Subcutaneous abdominal adipose tissue (tissue), 5 donors: ENCODE data around the gene PKP1.

ENCODE experiments used
- H3K27ac ChIP-seq: one replicate; pipeline ENCODE4 v1.7.0; 2013; ENCODE audit warnings: low read depth, mild to moderate bottlenecking, inconsistent platforms, low read length, moderate library complexity
- H3K27me3 ChIP-seq, 5 donors: one replicate each; pipeline ENCODE4 v1.7.0; 2013; ENCODE audit warnings: low read length in 5 of 5, inconsistent platforms in 1 of 5; ENCODE audit not compliant: control insufficient read depth in 5 of 5, insufficient read depth in 4 of 5
- H3K36me3 ChIP-seq, 5 donors: one replicate each; pipeline ENCODE4 v1.7.0; 2013; ENCODE audit warnings: low read length in 5 of 5; ENCODE audit not compliant: control insufficient read depth in 5 of 5, insufficient read depth in 5 of 5
- H3K4me1 ChIP-seq, 5 donors: one replicate each; pipeline ENCODE4 v1.7.0; 2013; ENCODE audit warnings: low read length in 5 of 5, mild to moderate bottlenecking in 3 of 5, moderate library complexity in 1 of 5; ENCODE audit not compliant: control insufficient read depth in 5 of 5, insufficient read depth in 5 of 5
- H3K4me3 ChIP-seq, 5 donors: one replicate each; pipeline ENCODE4 v1.7.0; 2013; ENCODE audit warnings: low read length in 5 of 5, low read depth in 1 of 5
- H3K9ac ChIP-seq, 5 donors: one replicate each; pipeline ENCODE4 v1.7.0; 2013; ENCODE audit warnings: low read length in 5 of 5, mild to moderate bottlenecking in 4 of 5, moderate library complexity in 3 of 5
- H3K9me3 ChIP-seq, 5 donors: one replicate each; pipeline ENCODE4 v1.7.0; 2013; ENCODE audit warnings: low read length in 5 of 5; ENCODE audit not compliant: control insufficient read depth in 5 of 5
- donor health status: healthy.
- donor health status: healthy.
- donor health status: healthy.
- donor health status: healthy.
- donor health status: healthy.

The PKP1 gene

DNA sequence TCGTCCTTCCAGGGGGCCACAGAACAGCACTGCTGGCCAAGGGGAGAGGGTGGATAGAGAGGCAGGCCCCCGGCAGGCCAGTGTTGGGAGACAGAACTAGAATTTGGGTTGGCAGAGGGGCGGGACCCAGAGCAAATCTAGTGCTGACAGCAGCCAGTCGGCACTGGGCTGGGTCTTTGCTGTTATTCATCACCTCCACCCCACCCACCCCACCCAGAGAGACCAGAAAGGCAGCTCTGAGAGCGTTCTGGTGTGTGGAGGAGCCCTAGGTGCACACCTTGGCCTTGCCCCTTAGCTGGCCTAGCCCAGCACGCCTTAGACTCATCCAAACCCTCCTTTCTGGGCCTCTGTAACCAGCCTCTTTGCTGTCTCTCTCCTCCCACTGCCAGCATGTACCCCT, 6.4 kb upstream of the PKP1 start:
- no peaks in the 10 kb centered on the region for H3K9me3 ChIP-seq
- no peak overlapping the region for H3K4me3 ChIP-seq
- no peaks in the 10 kb centered on the region for H3K36me3 ChIP-seq
- peaks cover 0 to 7% (median 2%) of the 10 kb centered on the region in 5 donors for H3K4me1 ChIP-seq
- H3K27me3 ChIP-seq, result peaks cover 0 to 8% (median 4%) of the 10 kb centered on the region in 5 donors
- H3K27ac ChIP-seq, result no peak overlapping the region
- no peak overlapping the region for H3K9ac ChIP-seq

DNA sequence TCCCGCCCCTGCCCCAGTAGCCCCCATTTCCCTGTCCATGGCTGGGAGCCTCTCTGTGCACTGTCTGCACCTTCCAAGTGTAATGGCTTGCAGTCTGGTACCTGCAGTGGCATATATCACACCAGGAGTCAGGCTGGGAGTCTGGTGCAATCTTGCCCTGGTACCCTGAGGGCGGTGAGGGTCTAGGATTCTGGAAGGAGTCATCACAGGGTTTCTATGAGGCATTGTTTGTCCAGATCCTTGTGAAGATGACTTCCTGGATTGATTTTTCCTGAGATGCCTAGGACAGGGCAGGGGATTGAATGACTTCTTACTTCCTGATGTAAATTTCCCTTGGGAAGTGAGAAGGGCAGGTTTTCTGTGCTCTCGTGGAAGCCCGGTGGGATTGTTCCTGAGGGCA, 5.9 kb upstream of the PKP1 start:
- no peaks in the 10 kb centered on the region for H3K9me3 ChIP-seq
- H3K4me1 ChIP-seq, result peaks cover 0 to 7% (median 2%) of the 10 kb centered on the region in 5 donors
- H3K27me3 ChIP-seq, result peaks cover 0 to 10% (median 4%) of the 10 kb centered on the region in 5 donors
- H3K27ac ChIP-seq, result no peak overlapping the region
- H3K9ac ChIP-seq, result no peak overlapping the region
- no peaks in the 10 kb centered on the region for H3K36me3 ChIP-seq
- H3K4me3 ChIP-seq, result no peak overlapping the region

DNA sequence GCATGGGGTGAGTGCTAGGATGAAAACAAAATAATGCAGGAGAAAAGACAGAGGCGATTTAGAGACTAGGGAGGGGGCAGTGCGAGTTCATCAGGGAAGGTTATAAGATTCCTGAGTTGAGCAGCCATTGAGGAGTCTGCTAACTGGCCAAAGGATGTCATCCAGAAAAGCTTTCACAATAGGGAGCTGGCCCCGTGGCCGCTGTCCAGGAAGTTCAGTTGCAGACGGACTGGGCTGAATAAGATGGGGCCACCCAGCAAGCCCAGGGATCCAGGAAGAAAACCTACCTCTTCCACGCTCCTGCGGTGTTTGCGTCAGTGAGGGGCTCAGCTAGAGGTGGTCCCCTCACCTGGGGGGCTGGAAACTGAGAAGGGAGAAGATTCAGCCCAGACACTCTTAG, 4.0 kb upstream of the PKP1 start:
- no peaks in the 10 kb centered on the region for H3K36me3 ChIP-seq
- peaks cover 16 to 27% (median 16%) of the 10 kb centered on the region in 5 donors for H3K27me3 ChIP-seq
- H3K4me1 ChIP-seq, result peaks cover 2 to 19% (median 9%) of the 10 kb centered on the region in 5 donors
- no peaks in the 10 kb centered on the region for H3K9me3 ChIP-seq
- no peak overlapping the region for H3K9ac ChIP-seq
- no peak overlapping the region for H3K4me3 ChIP-seq
- no peak overlapping the region for H3K27ac ChIP-seq

DNA sequence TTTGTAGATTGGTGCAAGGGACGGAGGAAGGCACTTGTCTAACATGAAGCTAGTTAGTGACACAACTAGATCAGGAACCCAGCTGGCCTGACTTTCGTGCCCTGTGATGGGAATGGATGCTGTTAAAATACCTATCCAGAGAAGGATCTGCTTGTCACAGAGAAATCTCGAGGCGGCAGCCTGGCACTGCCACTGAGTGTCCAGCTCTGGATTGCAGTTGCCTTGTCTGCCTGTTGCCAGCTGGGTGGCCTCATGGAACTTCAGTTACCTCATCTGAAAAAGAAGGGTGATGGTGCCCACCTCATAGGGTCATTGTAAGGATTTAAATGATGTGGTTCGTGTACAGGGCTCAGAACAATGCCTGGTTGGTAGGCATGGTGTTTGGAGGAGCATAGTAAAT, 2.4 kb upstream of the PKP1 start:
- Histone ChIP-seq H3K9me3 (no peaks in the 10 kb centered on the region), H3K27me3 (peaks cover 12 to 23% (median 21%) of the 10 kb centered on the region in 5 donors), H3K4me1 (peaks cover 2 to 26% (median 11%) of the 10 kb centered on the region in 5 donors), H3K36me3 (no peaks in the 10 kb centered on the region), H3K9ac (no peak overlapping the region), H3K4me3 (no peak overlapping the region), H3K27ac (no peak overlapping the region)

DNA sequence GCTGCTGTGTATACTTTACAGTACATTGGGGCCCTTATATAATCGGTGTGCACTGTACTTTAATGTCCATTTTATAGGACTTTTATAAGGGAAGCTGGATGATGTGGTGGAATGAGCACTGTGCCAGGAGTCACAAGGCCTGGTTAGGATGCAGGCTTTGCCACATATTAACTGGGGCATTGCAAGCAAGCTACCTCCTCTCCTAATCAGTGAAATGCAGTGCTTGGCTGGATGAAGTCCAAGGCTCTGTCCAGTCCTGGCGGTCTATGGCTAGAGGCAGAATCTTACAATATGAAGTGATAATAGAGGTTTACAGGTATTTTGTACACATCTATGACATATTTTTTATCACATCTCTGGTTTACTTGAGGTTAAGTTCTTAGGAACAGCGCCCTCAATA, 1.7 kb upstream of the PKP1 start:
- Histone ChIP-seq H3K9me3 (no peaks in the 10 kb centered on the region), H3K4me1 (peaks cover 2 to 33% (median 15%) of the 10 kb centered on the region in 5 donors), H3K27ac (no peak overlapping the region), H3K36me3 (no peaks in the 10 kb centered on the region), H3K27me3 (peaks cover 12 to 23% (median 21%) of the 10 kb centered on the region in 5 donors), H3K9ac (no peak overlapping the region), H3K4me3 (no peak overlapping the region)

DNA sequence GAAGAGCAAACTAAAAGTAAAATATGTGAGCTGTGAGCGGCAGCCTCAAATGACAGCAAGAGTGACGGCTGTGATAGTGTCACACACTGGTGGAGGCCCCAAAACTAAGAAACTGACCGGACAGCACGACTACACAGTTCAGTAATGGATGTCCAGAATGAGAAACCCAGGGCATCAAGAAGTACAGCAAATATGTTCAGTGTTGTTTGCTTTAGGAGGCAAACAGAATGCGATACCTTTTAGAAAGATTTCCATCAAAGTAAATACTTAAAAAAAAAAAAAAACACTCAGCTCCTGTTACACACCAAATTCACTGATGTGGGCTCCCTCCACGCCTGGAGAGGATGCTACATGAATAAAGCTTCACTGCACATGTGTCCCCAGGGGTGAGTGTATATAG, 1.1 kb upstream of the PKP1 start:
- Histone ChIP-seq H3K4me3 (no peak overlapping the region), H3K9ac (no peak overlapping the region), H3K27me3 (peaks cover 12 to 23% (median 21%) of the 10 kb centered on the region in 5 donors), H3K27ac (no peak overlapping the region), H3K36me3 (no peaks in the 10 kb centered on the region), H3K4me1 (peaks cover 2 to 35% (median 15%) of the 10 kb centered on the region in 5 donors), H3K9me3 (no peaks in the 10 kb centered on the region)

DNA sequence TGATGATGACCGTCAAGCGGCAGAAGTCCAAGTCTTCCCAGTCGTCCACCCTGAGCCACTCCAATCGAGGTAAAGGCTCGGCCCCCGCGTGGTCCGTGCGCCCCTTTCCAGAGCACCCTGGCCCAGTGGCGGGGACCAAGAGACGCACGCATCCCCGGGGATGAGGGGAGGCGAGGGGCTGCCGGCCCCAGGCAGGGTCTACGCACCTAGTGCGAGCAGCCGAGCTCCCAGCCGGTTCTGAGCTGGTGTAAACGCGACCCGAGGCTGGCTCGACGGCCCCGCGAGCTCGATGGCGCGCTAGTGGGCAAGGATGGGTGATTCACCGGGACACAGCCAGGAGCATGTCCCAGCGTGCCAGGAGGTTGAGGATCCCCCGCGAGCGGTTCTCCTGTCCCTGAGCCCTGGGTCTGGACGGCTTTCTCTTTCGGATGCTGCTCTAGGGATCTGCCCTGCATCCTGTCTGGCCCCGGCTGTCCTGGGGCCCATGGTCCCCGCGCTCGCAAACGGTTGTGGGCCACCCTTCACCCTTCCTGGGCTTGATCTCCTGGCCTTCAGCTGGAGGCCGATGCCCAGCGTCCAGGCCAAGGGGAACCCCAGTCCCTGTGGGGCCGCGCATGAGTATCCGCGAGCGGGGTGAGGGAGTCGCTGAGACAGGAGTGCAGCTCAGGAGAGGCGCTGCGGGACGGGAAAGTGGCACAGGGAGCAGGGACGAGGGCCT, 689 bp downstream of the PKP1 start:
- Histone ChIP-seq H3K9ac (peak overlapping the region in 3 of 5 donors; percentile 39 to 83 (median 56)), H3K4me3 (peak overlapping the region; percentile 31 to 65 (median 62)), H3K27me3 (peaks cover 12 to 22% (median 19%) of the 10 kb centered on the region in 5 donors), H3K4me1 (peaks cover 0 to 44% (median 15%) of the 10 kb centered on the region in 5 donors), H3K36me3 (no peaks in the 10 kb centered on the region), H3K9me3 (no peaks in the 10 kb centered on the region), H3K27ac (no peak overlapping the region)

DNA sequence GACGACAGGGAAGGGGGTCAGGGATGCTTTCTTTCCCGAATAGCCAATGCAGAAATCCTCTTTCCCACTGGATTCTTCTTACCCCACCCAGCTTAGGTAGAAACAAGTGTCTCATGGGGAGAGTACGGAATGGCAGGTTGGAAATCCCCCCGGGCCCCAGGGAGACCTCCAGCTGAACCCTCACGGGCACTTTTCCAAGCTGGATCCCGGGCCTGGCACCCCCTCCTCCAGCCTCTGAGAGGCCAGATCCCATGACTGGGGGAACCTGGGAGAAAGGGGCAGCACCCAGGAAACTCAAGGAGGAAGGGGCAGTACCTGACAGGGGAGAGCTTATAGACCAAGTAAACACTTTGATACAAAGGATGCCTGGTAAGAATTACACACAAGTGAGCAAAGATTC, 1.3 kb downstream of the PKP1 start:
- Histone ChIP-seq H3K4me3 (peak overlapping the region in 3 of 5 donors; percentile 62 to 65 (median 65)), H3K4me1 (peaks cover 0 to 41% (median 9%) of the 10 kb centered on the region in 5 donors), H3K9me3 (no peaks in the 10 kb centered on the region), H3K27ac (no peak overlapping the region), H3K27me3 (peaks cover 12 to 22% (median 19%) of the 10 kb centered on the region in 5 donors), H3K36me3 (no peaks in the 10 kb centered on the region), H3K9ac (peak overlapping the region in 2 of 5 donors; percentile 56 to 83)

DNA sequence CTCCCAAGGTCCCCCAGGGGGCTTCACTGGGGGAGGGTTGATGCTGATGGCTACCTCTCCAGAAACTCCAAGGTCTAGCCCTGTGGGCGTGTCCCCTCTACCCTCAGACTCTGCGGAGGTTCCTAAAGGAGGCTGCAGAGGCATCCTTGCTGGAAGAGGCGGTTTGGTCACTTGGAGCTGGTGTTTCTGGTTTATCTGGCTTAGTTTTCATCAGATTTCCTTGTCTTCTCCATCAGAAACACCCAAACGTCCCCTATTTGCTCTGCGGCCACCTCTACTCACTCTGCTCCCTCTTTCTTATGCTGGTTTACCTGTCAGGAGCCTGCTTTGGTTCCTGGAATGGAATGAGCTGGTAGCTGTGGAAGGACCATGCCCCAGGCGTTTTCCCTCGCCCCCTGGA, 2.5 kb downstream of the PKP1 start:
- peak overlapping the region in 3 of 5 donors; percentile 11 to 65 (median 65) for H3K4me3 ChIP-seq
- no peaks in the 10 kb centered on the region for H3K9me3 ChIP-seq
- no peak overlapping the region for H3K27ac ChIP-seq
- H3K27me3 ChIP-seq, result peaks cover 12 to 22% (median 19%) of the 10 kb centered on the region in 5 donors
- H3K9ac ChIP-seq, result peak overlapping the region in 2 of 5 donors; percentile 51 to 83
- H3K36me3 ChIP-seq, result no peaks in the 10 kb centered on the region
- H3K4me1 ChIP-seq, result peaks cover 0 to 41% (median 9%) of the 10 kb centered on the region in 5 donors

DNA sequence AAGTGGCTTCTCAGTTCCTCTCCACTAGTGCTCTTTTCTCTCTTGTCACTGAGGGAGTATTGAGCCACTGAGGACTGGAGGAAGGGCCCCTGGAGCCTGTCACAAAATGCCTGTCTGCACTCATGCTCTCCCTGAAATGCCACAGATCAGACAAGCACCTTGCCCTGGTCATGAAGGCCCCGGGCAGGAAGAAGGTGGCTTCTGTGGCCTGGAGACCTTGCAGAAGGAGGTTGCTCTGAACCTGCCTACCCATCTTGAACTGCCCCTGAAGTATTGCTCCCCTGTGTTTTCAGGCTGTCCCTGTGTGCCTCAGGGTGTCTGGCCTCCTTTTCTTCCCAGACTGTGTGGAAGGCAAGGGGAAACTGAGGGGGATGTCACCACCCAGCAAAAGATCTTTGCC, 3.1 kb downstream of the PKP1 start:
- Histone ChIP-seq H3K9me3 (no peaks in the 10 kb centered on the region), H3K27ac (no peak overlapping the region), H3K4me1 (peaks cover 0 to 41% (median 9%) of the 10 kb centered on the region in 5 donors), H3K4me3 (peak overlapping the region in 2 of 5 donors; percentile 65), H3K27me3 (peaks cover 12 to 22% (median 19%) of the 10 kb centered on the region in 5 donors), H3K9ac (no peak overlapping the region), H3K36me3 (no peaks in the 10 kb centered on the region)
